Measurements from ENCODE around the gene BACH2.

DNA sequence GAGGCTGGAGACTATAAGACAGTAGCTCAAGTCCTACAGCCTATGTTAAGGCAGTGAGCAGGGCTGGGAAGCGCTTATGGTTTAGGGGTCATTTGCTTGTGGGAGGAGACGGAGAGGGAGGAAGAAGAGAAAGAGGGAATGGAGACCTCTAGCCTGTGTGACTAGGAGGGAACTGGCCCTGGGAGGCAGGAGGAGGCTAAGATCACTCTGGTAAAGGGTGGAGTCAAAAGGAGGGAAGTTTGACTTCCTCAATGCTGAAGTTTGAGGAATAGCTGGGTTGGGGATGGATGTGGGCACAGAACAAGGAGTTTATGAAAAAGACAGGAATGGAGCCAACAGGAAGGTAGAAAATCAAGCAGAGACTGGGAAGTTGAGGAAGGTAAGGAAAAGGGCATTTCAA, 6.4 kb upstream of the BACH2 start:
- TF ChIP-seq, protein P1, sequence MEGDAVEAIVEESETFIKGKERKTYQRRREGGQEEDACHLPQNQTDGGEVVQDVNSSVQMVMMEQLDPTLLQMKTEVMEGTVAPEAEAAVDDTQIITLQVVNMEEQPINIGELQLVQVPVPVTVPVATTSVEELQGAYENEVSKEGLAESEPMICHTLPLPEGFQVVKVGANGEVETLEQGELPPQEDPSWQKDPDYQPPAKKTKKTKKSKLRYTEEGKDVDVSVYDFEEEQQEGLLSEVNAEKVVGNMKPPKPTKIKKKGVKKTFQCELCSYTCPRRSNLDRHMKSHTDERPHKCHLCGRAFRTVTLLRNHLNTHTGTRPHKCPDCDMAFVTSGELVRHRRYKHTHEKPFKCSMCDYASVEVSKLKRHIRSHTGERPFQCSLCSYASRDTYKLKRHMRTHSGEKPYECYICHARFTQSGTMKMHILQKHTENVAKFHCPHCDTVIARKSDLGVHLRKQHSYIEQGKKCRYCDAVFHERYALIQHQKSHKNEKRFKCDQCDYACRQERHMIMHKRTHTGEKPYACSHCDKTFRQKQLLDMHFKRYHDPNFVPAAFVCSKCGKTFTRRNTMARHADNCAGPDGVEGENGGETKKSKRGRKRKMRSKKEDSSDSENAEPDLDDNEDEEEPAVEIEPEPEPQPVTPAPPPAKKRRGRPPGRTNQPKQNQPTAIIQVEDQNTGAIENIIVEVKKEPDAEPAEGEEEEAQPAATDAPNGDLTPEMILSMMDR (IDR thresholded peaks at IDR 0.05 in 2 of 3, conservative IDR thresholded peaks at IDR 0.05 in 1 of 3; ENCODE audit: control insufficient read depth in 2 of 3, extremely low read depth in 1 of 3, insufficient read depth in 1 of 3, low read depth in 3 of 3, low read length in 3 of 3), result no peak
- TF ChIP-seq FOXK2 (IDR thresholded peaks at IDR 0.05), result no peak
- no peak for TF ChIP-seq POLR2A (IDR thresholded peaks at IDR 0.05; ENCODE audit: low read depth, low read length)
- no peak for TF ChIP-seq POLR2AphosphoS5 (IDR thresholded peaks at IDR 0.05; ENCODE audit: low read length)
- TF ChIP-seq SP1 (IDR thresholded peaks at IDR 0.05; ENCODE audit: low read depth, low read length), result no peak
- TF ChIP-seq, protein P2, sequence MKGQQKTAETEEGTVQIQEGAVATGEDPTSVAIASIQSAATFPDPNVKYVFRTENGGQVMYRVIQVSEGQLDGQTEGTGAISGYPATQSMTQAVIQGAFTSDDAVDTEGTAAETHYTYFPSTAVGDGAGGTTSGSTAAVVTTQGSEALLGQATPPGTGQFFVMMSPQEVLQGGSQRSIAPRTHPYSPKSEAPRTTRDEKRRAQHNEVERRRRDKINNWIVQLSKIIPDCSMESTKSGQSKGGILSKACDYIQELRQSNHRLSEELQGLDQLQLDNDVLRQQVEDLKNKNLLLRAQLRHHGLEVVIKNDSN (IDR thresholded peaks at IDR 0.05; ENCODE audit: borderline replicate concordance, extremely low read length, insufficient read depth, low read depth, low read length), result no peak
- no peak for TF ChIP-seq SPI1 (IDR thresholded peaks at IDR 0.05; ENCODE audit: borderline replicate concordance, insufficient read depth, low read depth, low read length)
- TF ChIP-seq ATF3 (IDR thresholded peaks at IDR 0.05; ENCODE audit: borderline replicate concordance, extremely low read depth, low read depth, low read length), result no peak
- TF ChIP-seq, protein P3, sequence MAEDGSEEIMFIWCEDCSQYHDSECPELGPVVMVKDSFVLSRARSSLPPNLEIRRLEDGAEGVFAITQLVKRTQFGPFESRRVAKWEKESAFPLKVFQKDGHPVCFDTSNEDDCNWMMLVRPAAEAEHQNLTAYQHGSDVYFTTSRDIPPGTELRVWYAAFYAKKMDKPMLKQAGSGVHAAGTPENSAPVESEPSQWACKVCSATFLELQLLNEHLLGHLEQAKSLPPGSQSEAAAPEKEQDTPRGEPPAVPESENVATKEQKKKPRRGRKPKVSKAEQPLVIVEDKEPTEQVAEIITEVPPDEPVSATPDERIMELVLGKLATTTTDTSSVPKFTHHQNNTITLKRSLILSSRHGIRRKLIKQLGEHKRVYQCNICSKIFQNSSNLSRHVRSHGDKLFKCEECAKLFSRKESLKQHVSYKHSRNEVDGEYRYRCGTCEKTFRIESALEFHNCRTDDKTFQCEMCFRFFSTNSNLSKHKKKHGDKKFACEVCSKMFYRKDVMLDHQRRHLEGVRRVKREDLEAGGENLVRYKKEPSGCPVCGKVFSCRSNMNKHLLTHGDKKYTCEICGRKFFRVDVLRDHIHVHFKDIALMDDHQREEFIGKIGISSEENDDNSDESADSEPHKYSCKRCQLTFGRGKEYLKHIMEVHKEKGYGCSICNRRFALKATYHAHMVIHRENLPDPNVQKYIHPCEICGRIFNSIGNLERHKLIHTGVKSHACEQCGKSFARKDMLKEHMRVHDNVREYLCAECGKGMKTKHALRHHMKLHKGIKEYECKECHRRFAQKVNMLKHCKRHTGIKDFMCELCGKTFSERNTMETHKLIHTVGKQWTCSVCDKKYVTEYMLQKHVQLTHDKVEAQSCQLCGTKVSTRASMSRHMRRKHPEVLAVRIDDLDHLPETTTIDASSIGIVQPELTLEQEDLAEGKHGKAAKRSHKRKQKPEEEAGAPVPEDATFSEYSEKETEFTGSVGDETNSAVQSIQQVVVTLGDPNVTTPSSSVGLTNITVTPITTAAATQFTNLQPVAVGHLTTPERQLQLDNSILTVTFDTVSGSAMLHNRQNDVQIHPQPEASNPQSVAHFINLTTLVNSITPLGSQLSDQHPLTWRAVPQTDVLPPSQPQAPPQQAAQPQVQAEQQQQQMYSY (CRISPR knock-in tag; IDR thresholded peaks at IDR 0.05), result no peak
- TF ChIP-seq BRCA1 (IDR thresholded peaks at IDR 0.05; ENCODE audit: low read depth, low read length), result no peak
- no peak for TF ChIP-seq LARP7 (IDR thresholded peaks at IDR 0.05)
